ENCODE results near the gene SVEP1. TPM values are rescaled to one million over a fixed set of nuclear protein-coding genes. Genes with fewer than 3 reads are reported as not detected.

The SVEP1 gene
- total and polyA plus RNA-seq, 2 donors (not counting 1 experiment from before 2014, with no cell fraction given): not detected

DNA sequence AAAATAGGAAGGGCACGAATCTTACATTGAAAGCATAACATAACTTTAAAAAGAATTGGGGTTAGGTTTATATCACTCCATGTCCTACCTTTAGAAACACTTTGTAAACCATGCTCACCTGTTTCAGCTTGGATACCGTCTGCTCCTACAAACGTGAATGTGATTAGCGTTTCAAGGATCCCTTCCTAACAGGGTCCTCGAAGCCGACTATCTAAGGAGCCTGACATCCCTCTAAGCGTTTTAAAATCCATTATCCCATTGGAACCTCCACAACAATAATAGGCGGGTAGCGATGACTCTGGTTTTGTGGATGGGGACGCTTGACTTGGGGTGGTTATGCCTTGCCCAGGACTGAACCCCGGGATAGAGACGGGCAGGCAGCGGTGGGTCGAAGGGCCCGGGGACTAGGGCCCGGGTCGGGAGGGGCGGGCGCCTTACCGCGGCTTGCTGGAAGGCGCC, 937 bp downstream of the SVEP1 start:
- H3K9ac ChIP-seq (ENCODE audit: low read length): no peak overlapping the region
- Mint-ChIP-seq H3K4me1 (peaks cover 4% of the 10 kb centered on the region), H3K9me3 (ENCODE audit: insufficient read depth) (no peaks in the 10 kb centered on the region), H3K4me3 (no peak overlapping the region), H3K27ac (no peak overlapping the region), H3K27me3 (peaks cover 42% of the 10 kb centered on the region)
- ATAC-seq (ENCODE audit: low read depth): no peak
- intact Hi-C loops (cut with micrococcal nuclease): no loop called here
- no peaks in the 10 kb centered on the region for H3K4me1 ChIP-seq (ENCODE audit: control insufficient read depth in 2 of 2, insufficient read depth in 2 of 2, low read length in 2 of 2)
- TF ChIP-seq CTCF (IDR thresholded peaks at IDR 0.05) (no peak), EZH2 (IDR thresholded peaks at IDR 0.05; ENCODE audit: borderline replicate concordance, insufficient read depth, low read depth, low read length, poor library complexity, severe bottlenecking) (no peak)
- CTCF ChIA-PET: no interaction called here
- no peak overlapping the region for H3K4me2 ChIP-seq (replicated peaks; ENCODE audit: low read depth, low read length, poor library complexity, severe bottlenecking)
- POLR2A ChIA-PET: no interaction called here
- no peak overlapping the region for H3K4me3 ChIP-seq (ENCODE audit: control extremely low read depth in 1 of 5, extremely low read depth in 1 of 5, insufficient read depth in 1 of 5, low read depth in 2 of 5, low read length in 4 of 5)
- no peak overlapping the region for H3K27ac ChIP-seq (ENCODE audit: low read length in 2 of 2)
- no peaks in the 10 kb centered on the region for H3K9me3 ChIP-seq (ENCODE audit: control extremely low read depth in 1 of 3, control insufficient read depth in 2 of 3, insufficient read depth in 1 of 3, low read length in 2 of 3)
- 16% methylated on average over 19 of the region's 22 CpGs for WGBS (ENCODE audit: insufficient coverage)
- H3K36me3 ChIP-seq (replicated peaks in 1 of 2; ENCODE audit: control extremely low read depth in 1 of 2, control insufficient read depth in 1 of 2, extremely low read depth in 1 of 2, insufficient read depth in 2 of 2, low read length in 1 of 2): no peaks in the 10 kb centered on the region
- H2AFZ ChIP-seq (ENCODE audit: insufficient read depth, low read depth, low read length, poor library complexity, severe bottlenecking): no peak overlapping the region
- no peaks in the 10 kb centered on the region for H3K79me2 ChIP-seq (ENCODE audit: control insufficient read depth, insufficient read depth, low read length)
- peaks cover 0 to 14% (median 7%) of the 10 kb centered on the region in 4 experiments for H3K27me3 ChIP-seq (replicated peaks in 1 of 4; ENCODE audit: control extremely low read depth in 1 of 4, control insufficient read depth in 3 of 4, insufficient read depth in 4 of 4, low read length in 3 of 4)
- DNase-seq: no peak
- no peaks in the 10 kb centered on the region for H4K20me1 ChIP-seq (ENCODE audit: control insufficient read depth, insufficient read depth, low read length, poor library complexity, severe bottlenecking)

DNA sequence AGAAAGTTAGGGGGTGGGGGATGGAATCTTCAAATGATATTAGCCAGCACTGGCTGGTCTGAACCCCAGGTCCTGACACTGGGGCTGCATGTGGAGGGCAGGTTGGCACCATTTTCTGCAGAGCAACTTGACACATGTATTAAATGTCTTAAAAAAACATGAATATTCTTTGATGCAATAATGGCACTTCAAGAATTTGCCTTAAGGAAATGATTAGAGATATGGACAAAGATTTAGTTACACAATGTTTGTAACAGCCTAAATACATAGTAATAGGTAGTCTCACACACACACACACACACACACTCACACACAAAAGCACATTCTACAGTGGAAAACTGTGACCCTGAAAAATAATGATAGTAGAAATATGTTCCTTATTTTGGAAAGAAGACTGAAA, 3.6 kb downstream of the SVEP1 start:
- Histone ChIP-seq H3K79me2 (ENCODE audit: control insufficient read depth, insufficient read depth, low read length) (no peaks in the 10 kb centered on the region), H3K4me1 (ENCODE audit: control insufficient read depth in 2 of 2, insufficient read depth in 2 of 2, low read length in 2 of 2) (no peaks in the 10 kb centered on the region), H3K4me3 (ENCODE audit: control extremely low read depth in 1 of 5, extremely low read depth in 1 of 5, insufficient read depth in 1 of 5, low read depth in 2 of 5, low read length in 4 of 5) (no peak overlapping the region), H3K9ac (ENCODE audit: low read length) (no peak overlapping the region), H3K27ac (ENCODE audit: low read length in 2 of 2) (no peak overlapping the region), H3K36me3 (replicated peaks in 1 of 2; ENCODE audit: control extremely low read depth in 1 of 2, control insufficient read depth in 1 of 2, extremely low read depth in 1 of 2, insufficient read depth in 2 of 2, low read length in 1 of 2) (no peaks in the 10 kb centered on the region), H3K27me3 (replicated peaks in 1 of 4; ENCODE audit: control extremely low read depth in 1 of 4, control insufficient read depth in 3 of 4, insufficient read depth in 4 of 4, low read length in 3 of 4) (peaks cover 0 to 11% (median 5%) of the 10 kb centered on the region in 4 experiments), H2AFZ (ENCODE audit: insufficient read depth, low read depth, low read length, poor library complexity, severe bottlenecking) (no peak overlapping the region), H4K20me1 (ENCODE audit: control insufficient read depth, insufficient read depth, low read length, poor library complexity, severe bottlenecking) (no peaks in the 10 kb centered on the region), H3K4me2 (replicated peaks; ENCODE audit: low read depth, low read length, poor library complexity, severe bottlenecking) (no peak overlapping the region), H3K9me3 (ENCODE audit: control extremely low read depth in 1 of 3, control insufficient read depth in 2 of 3, insufficient read depth in 1 of 3, low read length in 2 of 3) (no peaks in the 10 kb centered on the region)
- no peak overlapping the region for H3K27ac Mint-ChIP-seq
- ATAC-seq (ENCODE audit: low read depth) (no peak), DNase-seq (no peak)
- H3K27me3 Mint-ChIP-seq: peaks cover 40% of the 10 kb centered on the region
- peaks cover 4% of the 10 kb centered on the region for H3K4me1 Mint-ChIP-seq
- intact Hi-C loops (cut with micrococcal nuclease): no loop called here
- TF ChIP-seq EZH2 (IDR thresholded peaks at IDR 0.05; ENCODE audit: borderline replicate concordance, insufficient read depth, low read depth, low read length, poor library complexity, severe bottlenecking) (no peak), CTCF (IDR thresholded peaks at IDR 0.05) (no peak)
- H3K4me3 Mint-ChIP-seq: no peak overlapping the region
- CTCF ChIA-PET: no interaction called here
- POLR2A ChIA-PET: no interaction called here
- H3K9me3 Mint-ChIP-seq (ENCODE audit: insufficient read depth): no peaks in the 10 kb centered on the region

All from B cell (primary cell).